Endodermal cell (in vitro differentiated cells): Measurements from ENCODE around the gene CEACAM5. TPM values are rescaled to one million over a fixed set of nuclear protein-coding genes. Genes with fewer than 3 reads are reported as not detected.

Experiments
- DNase-seq: peaks from one replicate; pipeline ENCODE4 v3.0.0-alpha.2; 2017
- H3K27ac ChIP-seq: 2 replicates; pipeline ENCODE4 v1.5.1; 2013; ENCODE audit warnings: mild to moderate bottlenecking, low read depth, low read length, moderate library complexity
- H3K27me3 ChIP-seq: 2 replicates; pipeline ENCODE4 v1.6.1; 2013; ENCODE audit warnings: mild to moderate bottlenecking, low read length, moderate library complexity; ENCODE audit not compliant: insufficient read depth, control insufficient read depth, poor library complexity, severe bottlenecking
- H3K36me3 ChIP-seq: 2 replicates; pipeline ENCODE4 v1.7.0; 2013; ENCODE audit warnings: mild to moderate bottlenecking, low read length, moderate library complexity; ENCODE audit not compliant: control insufficient read depth, insufficient read depth
- H3K4me1 ChIP-seq: one replicate; pipeline ENCODE4 v1.7.0; 2013; ENCODE audit warnings: low read length; ENCODE audit not compliant: control insufficient read depth, insufficient read depth
- H3K4me3 ChIP-seq: 2 replicates; pipeline ENCODE4 v1.5.1; 2013; ENCODE audit warnings: mild to moderate bottlenecking, low read length, moderate library complexity
- H3K9ac ChIP-seq: 2 replicates; pipeline ENCODE4 v1.6.1; 2013; ENCODE audit warnings: mild to moderate bottlenecking, low read length, moderate library complexity; ENCODE audit not compliant: poor library complexity, severe bottlenecking; ENCODE audit errors: extremely low read depth
- H3K9me3 ChIP-seq: 2 replicates; pipeline ENCODE4 v1.6.1; 2013; ENCODE audit warnings: mild to moderate bottlenecking, low read length, moderate library complexity; ENCODE audit not compliant: control insufficient read depth
- H3K27ac Mint-ChIP-seq: 2 replicates; pipeline ENCODE4 v1.8.0; 2020; ENCODE audit warnings: mixed read lengths
- H3K27me3 Mint-ChIP-seq: 2 replicates; pipeline ENCODE4 v1.8.0; 2021; ENCODE audit warnings: mild to moderate bottlenecking, mixed read lengths; ENCODE audit not compliant: insufficient read depth
- H3K36me3 Mint-ChIP-seq: 2 replicates; pipeline ENCODE4 v1.8.0; 2020; ENCODE audit warnings: low read depth, mixed read lengths
- H3K4me1 Mint-ChIP-seq: 2 replicates; pipeline ENCODE4 v1.8.0; 2020; ENCODE audit warnings: mixed read lengths
- H3K4me3 Mint-ChIP-seq: 2 replicates; pipeline ENCODE4 v1.8.0; 2020; ENCODE audit warnings: mild to moderate bottlenecking, moderate library complexity, mixed read lengths
- H3K9me3 Mint-ChIP-seq: 2 replicates; pipeline ENCODE4 v1.8.0; 2020; ENCODE audit warnings: mild to moderate bottlenecking, mixed read lengths
- WGBS, 2 experiments: methylation state at CpG; one replicate each; pipeline versions ENCODE4 v1.1.5 to v1.1.7; 2013; ENCODE audit warnings: missing lambda C conversion rate in 2 of 2, mixed read lengths in 1 of 2; ENCODE audit not compliant: insufficient coverage in 1 of 2, insufficient read length in 1 of 2; 5-methylcytosine and 5-hydroxymethylcytosine counted together
- total RNA-seq, 2 donors: library from RNA; stranded (reverse); fragmentation: NEBNext Ultra II Directional in 1 of 2; extraction: Animal tissue kit (Norgen Biotek cat#: 25700) in 1 of 2; gene quantifications; 2 replicates in 1 of 2; 3 replicates in 1 of 2; pipeline ENCODE4 v1.2.1, GENCODE V29; 2021
- TF ChIP-seq, protein P1 (sequence below): fragments of 200-600 bp; sonication (generic); conservative IDR thresholded peaks from 2 replicates; pipeline ENCODE4 v1.5.0; 2021; ENCODE audit warnings: antibody characterized with exemption, mild to moderate bottlenecking

The CEACAM5 gene
- total RNA-seq, 2 donors from 2014 or later, result not detected

DNA sequence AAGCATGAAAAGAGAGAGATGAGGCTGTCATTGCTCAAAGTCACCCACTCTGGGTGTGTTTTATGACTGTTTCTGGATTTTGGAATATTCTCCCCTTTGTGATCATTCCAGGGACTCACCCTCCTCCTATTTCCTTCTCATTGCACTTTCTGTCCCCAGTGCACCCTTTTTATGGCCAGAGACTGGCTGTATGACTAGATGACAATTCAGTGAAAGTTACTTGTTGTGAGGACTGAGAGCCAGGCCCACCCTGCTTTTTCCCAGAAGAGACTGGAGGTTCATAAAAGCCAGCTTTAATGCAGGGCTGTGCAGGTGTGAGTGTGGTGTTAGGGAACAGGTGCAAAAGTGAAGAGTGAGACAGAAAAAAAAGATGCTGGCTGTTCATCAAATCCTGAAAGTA, 37.7 kb upstream of the CEACAM5 start:
- TF ChIP-seq, protein P1, sequence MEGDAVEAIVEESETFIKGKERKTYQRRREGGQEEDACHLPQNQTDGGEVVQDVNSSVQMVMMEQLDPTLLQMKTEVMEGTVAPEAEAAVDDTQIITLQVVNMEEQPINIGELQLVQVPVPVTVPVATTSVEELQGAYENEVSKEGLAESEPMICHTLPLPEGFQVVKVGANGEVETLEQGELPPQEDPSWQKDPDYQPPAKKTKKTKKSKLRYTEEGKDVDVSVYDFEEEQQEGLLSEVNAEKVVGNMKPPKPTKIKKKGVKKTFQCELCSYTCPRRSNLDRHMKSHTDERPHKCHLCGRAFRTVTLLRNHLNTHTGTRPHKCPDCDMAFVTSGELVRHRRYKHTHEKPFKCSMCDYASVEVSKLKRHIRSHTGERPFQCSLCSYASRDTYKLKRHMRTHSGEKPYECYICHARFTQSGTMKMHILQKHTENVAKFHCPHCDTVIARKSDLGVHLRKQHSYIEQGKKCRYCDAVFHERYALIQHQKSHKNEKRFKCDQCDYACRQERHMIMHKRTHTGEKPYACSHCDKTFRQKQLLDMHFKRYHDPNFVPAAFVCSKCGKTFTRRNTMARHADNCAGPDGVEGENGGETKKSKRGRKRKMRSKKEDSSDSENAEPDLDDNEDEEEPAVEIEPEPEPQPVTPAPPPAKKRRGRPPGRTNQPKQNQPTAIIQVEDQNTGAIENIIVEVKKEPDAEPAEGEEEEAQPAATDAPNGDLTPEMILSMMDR, result no peak
- DNase-seq, result no peak
- no peak overlapping the region for H3K27ac ChIP-seq
- peaks cover 90% of the 10 kb centered on the region for H3K9me3 Mint-ChIP-seq
- H3K9me3 ChIP-seq, result peaks cover 14% of the 10 kb centered on the region
- H3K4me1 Mint-ChIP-seq, result no peaks in the 10 kb centered on the region
- no peak overlapping the region for H3K9ac ChIP-seq
- no peak overlapping the region for H3K27ac Mint-ChIP-seq
- no peaks in the 10 kb centered on the region for H3K36me3 Mint-ChIP-seq
- no peaks in the 10 kb centered on the region for H3K36me3 ChIP-seq
- H3K27me3 Mint-ChIP-seq, result no peaks in the 10 kb centered on the region
- peaks cover 11% of the 10 kb centered on the region for H3K27me3 ChIP-seq
- no peak overlapping the region for H3K4me3 ChIP-seq
- H3K4me1 ChIP-seq, result no peaks in the 10 kb centered on the region
- H3K4me3 Mint-ChIP-seq, result no peak overlapping the region

DNA sequence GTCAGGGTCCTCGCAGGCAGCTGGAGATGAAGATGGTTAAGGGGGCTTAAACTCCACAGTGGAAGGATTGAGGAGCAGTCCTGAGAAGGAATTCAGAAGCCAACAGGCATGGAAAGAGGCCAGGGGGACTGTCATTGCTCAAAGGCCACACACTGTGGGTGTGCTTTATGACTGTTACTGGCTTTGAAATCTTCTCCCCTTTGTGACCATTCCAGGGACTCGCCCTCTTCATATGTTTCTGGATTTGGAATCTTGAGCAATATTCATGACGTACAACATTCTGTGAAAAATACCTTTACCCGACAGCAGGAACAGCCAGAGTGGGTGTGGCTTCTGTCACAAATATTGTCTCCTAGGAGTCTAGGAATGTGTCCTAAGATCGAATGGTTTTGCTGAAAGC, 36.9 kb upstream of the CEACAM5 start:
- Histone ChIP-seq H3K4me3 (no peak overlapping the region), H3K36me3 (no peaks in the 10 kb centered on the region), H3K9me3 (peaks cover 7% of the 10 kb centered on the region), H3K4me1 (no peaks in the 10 kb centered on the region), H3K9ac (no peak overlapping the region), H3K27ac (no peak overlapping the region), H3K27me3 (peaks cover 11% of the 10 kb centered on the region)
- 77 to 87% methylated on average over 4 to 5 of the region's 5 CpGs for WGBS, 2 experiments
- no peak for DNase-seq
- Mint-ChIP-seq H3K4me1 (no peaks in the 10 kb centered on the region), H3K36me3 (no peaks in the 10 kb centered on the region), H3K4me3 (no peak overlapping the region), H3K27me3 (no peaks in the 10 kb centered on the region), H3K9me3 (peaks cover 91% of the 10 kb centered on the region), H3K27ac (no peak overlapping the region)
- TF ChIP-seq, protein P1, result no peak

DNA sequence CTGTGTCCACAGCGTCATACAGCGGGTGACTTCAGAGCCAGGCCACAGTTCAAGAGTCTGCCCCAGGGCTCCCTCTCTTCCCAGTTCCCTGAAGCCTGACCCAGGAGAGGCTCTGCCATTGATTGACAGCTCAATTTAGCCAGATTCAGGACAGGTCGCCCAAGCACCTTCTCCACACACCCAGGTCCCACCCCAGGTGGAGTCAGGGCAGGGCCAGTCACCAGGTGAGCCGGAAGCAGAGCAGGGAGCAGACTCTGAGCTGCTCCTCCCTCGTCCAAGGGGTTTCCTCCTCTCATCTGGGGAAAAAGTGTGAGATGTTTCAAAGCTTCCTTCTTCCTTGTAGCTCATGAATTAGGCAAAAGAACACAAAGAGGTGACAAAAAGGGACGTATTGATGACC, 26.0 kb upstream of the CEACAM5 start:
- H3K9me3 ChIP-seq, result no peaks in the 10 kb centered on the region
- H3K4me3 ChIP-seq, result no peak overlapping the region
- H3K9ac ChIP-seq, result no peak overlapping the region
- no peaks in the 10 kb centered on the region for H3K36me3 Mint-ChIP-seq
- H3K9me3 Mint-ChIP-seq, result peaks cover 80% of the 10 kb centered on the region
- no peak overlapping the region for H3K4me3 Mint-ChIP-seq
- H3K36me3 ChIP-seq, result no peaks in the 10 kb centered on the region
- H3K4me1 ChIP-seq, result no peaks in the 10 kb centered on the region
- no peak overlapping the region for H3K27ac ChIP-seq
- H3K27ac Mint-ChIP-seq, result no peak overlapping the region
- TF ChIP-seq, protein P1, result no peak
- 50 to 54% methylated on average over 2 to 6 of the region's 6 CpGs for WGBS, 2 experiments
- no peaks in the 10 kb centered on the region for H3K4me1 Mint-ChIP-seq
- no peaks in the 10 kb centered on the region for H3K27me3 ChIP-seq
- peaks cover under 1% of the 10 kb centered on the region for H3K27me3 Mint-ChIP-seq
- no peak for DNase-seq
